Skin epidermis (tissue), 12 donors: ENCODE results near the gene CRYZL1.

Experiments
- H3K27ac ChIP-seq, 21 experiments: fragments of 200-600 bp; sonication (generic) in 11 of 21; one replicate each; pipeline ENCODE4 v1.5.0; 2020; ENCODE audit warnings: mild to moderate bottlenecking in 3 of 21, inconsistent platforms in 2 of 21, moderate library complexity in 2 of 21
- H3K4me3 ChIP-seq, 7 experiments: fragments of 200-600 bp; sonication (generic) in 2 of 7; one replicate each; pipeline ENCODE4 v1.5.0; 2020; ENCODE audit warnings: inconsistent platforms in 2 of 7, mild to moderate bottlenecking in 2 of 7, moderate library complexity in 1 of 7

The CRYZL1 gene

GRCh38 chr21:33546086-33546485 lies 95.5 kb downstream of the CRYZL1 start:
- H3K4me3 ChIP-seq = no peak overlapping the region
- no peak overlapping the region for H3K27ac ChIP-seq

- H3K4me3 ChIP-seq = peak overlapping the region; percentile 59 to 86 (median 81)
- peak overlapping the region in 5 of 21 experiments; percentile 99 to 100 (median 99) for H3K27ac ChIP-seq
These were observed 96.9 kb downstream of the CRYZL1 start for GRCh38 chr21:33544451-33545195.

- H3K27ac ChIP-seq = peak overlapping the region; percentile 89 to 100 (median 99)
- peak overlapping the region; percentile 59 to 86 (median 81) for H3K4me3 ChIP-seq
These were observed 97.9 kb downstream of the CRYZL1 start for GRCh38 chr21:33543505-33544129.

GRCh38 chr21:33542640-33543504 lies 98.7 kb downstream of the CRYZL1 start, which contains the start of gene SON:
Gene SON (plus strand): TSS chr21:33543038. CDS start chr21:33543093, 55 bp downstream.
- Histone ChIP-seq H3K27ac (peak within 1 kb of the TSS; percentile 97 to 100 (median 99)), H3K4me3 (peak within 1 kb of the TSS; percentile 59 to 86 (median 81))

GRCh38 chr21:33541756-33542639 lies 99.5 kb downstream of the CRYZL1 start, which contains the start of gene GART:
Gene GART (minus strand): TSS chr21:33542117. CDS start chr21:33539315, 2,802 bp downstream.
- peak within 1 kb of the TSS; percentile 97 to 100 (median 99) for H3K27ac ChIP-seq
- peak within 1 kb of the TSS; percentile 59 to 86 (median 81) for H3K4me3 ChIP-seq

- Histone ChIP-seq H3K27ac (peak overlapping the region; percentile 88 to 100 (median 99)), H3K4me3 (peak overlapping the region; percentile 59 to 86 (median 81))
These were observed 100.3 kb downstream of the CRYZL1 start for GRCh38 chr21:33541105-33541711.

GRCh38 chr21:33540711-33541104 lies 100.8 kb downstream of the CRYZL1 start:
- Histone ChIP-seq H3K27ac (peak overlapping the region in 13 of 21 experiments; percentile 88 to 100 (median 99)), H3K4me3 (peak overlapping the region in 5 of 7 experiments; percentile 59 to 86 (median 73))

GRCh38 chr21:33539616-33540015 lies 101.9 kb downstream of the CRYZL1 start:
- no peak overlapping the region for H3K4me3 ChIP-seq
- H3K27ac ChIP-seq = no peak overlapping the region
